ENCODE results near the gene SELENBP1.
"Not testable (repeated sequence)": the region's sequence is repeated elsewhere in the genome, so short reads cannot be mapped to it uniquely, and the experiment has no call there.

SELENBP1 gene

GRCh38 chr1:151368393-151369301 is 3.9 kb downstream of the SELENBP1 start:
- H3K27ac Mint-ChIP-seq = no peak overlapping the region
- no peak for DNase-seq
- peaks cover 9% of the 10 kb centered on the region for H3K27me3 Mint-ChIP-seq
- H3K4me1 Mint-ChIP-seq = no peaks in the 10 kb centered on the region
- H3K4me3 Mint-ChIP-seq = no peak overlapping the region
- CTCF ChIA-PET = interaction anchor here (0.6 to 1.1 kb wide), 2 partner anchors 11 to 28 kb away, joined by 3 to 4 read pairs; no protein-coding TSS in a partner anchor
- H3K9me3 Mint-ChIP-seq = no peaks in the 10 kb centered on the region
- H3K36me3 Mint-ChIP-seq = no peaks in the 10 kb centered on the region

GRCh38 chr1:151367658-151368392 is 4.7 kb downstream of the SELENBP1 start:
- peaks cover 7% of the 10 kb centered on the region for H3K9me3 Mint-ChIP-seq
- CTCF ChIA-PET = interaction anchor here (0.6 kb wide), 1 partner anchor 12 kb away, joined by 4 read pairs; no protein-coding TSS in a partner anchor

GRCh38 chr1:151364996-151365395 is 7.5 kb downstream of the SELENBP1 start:
- peaks cover 5% of the 10 kb centered on the region for H3K27me3 Mint-ChIP-seq
- no peaks in the 10 kb centered on the region for H3K4me1 Mint-ChIP-seq
- CTCF ChIA-PET = interaction anchor here (0.6 kb wide), 1 partner anchor 74 kb away, joined by 3 read pairs; no protein-coding TSS in a partner anchor
- no peak overlapping the region for H3K27ac Mint-ChIP-seq
- H3K36me3 Mint-ChIP-seq = no peaks in the 10 kb centered on the region
- DNase-seq = no peak
- no peak overlapping the region for H3K4me3 Mint-ChIP-seq
- peaks cover 18% of the 10 kb centered on the region for H3K9me3 Mint-ChIP-seq

More at GRCh38 chr1:151367658-151368392, 4.7 kb downstream of the SELENBP1 start:
- no peak overlapping the region for H3K4me3 Mint-ChIP-seq
- H3K4me1 Mint-ChIP-seq = no peaks in the 10 kb centered on the region
- DNase-seq = no peak
- no peaks in the 10 kb centered on the region for H3K36me3 Mint-ChIP-seq
- peaks cover 9% of the 10 kb centered on the region for H3K27me3 Mint-ChIP-seq
- H3K27ac Mint-ChIP-seq = no peak overlapping the region

- Mint-ChIP-seq H3K27me3 (no peaks in the 10 kb centered on the region), H3K4me1 (no peaks in the 10 kb centered on the region), H3K27ac (no peak overlapping the region), H3K4me3 (no peak overlapping the region), H3K9me3 (peaks cover 18% of the 10 kb centered on the region), H3K36me3 (no peaks in the 10 kb centered on the region)
- no peak for DNase-seq
- CTCF ChIA-PET = no interaction called here
These were observed 10.0 kb downstream of the SELENBP1 start for GRCh38 chr1:151362308-151363155.

GRCh38 chr1:151361883-151362282 is 10.6 kb downstream of the SELENBP1 start:
- no peak overlapping the region for H3K27ac Mint-ChIP-seq
- H3K27me3 Mint-ChIP-seq = peaks cover under 1% of the 10 kb centered on the region
- no peaks in the 10 kb centered on the region for H3K36me3 Mint-ChIP-seq
- no peak for DNase-seq
- H3K4me3 Mint-ChIP-seq = no peak overlapping the region
- H3K9me3 Mint-ChIP-seq = peaks cover 18% of the 10 kb centered on the region
- CTCF ChIA-PET = no interaction called here
- no peaks in the 10 kb centered on the region for H3K4me1 Mint-ChIP-seq

- H3K36me3 Mint-ChIP-seq = peaks cover 6% of the 10 kb centered on the region
- H3K27ac Mint-ChIP-seq = no peak overlapping the region
- H3K27me3 Mint-ChIP-seq = peaks cover 13% of the 10 kb centered on the region
- no peak for DNase-seq
- peaks cover 12% of the 10 kb centered on the region for H3K9me3 Mint-ChIP-seq
- CTCF ChIA-PET = no interaction called here
- H3K4me1 Mint-ChIP-seq = no peaks in the 10 kb centered on the region
- H3K4me3 Mint-ChIP-seq = no peak overlapping the region
These were observed 15.8 kb downstream of the SELENBP1 start for GRCh38 chr1:151356696-151357095.

- peaks cover 13% of the 10 kb centered on the region for H3K27me3 Mint-ChIP-seq
- peaks cover 10% of the 10 kb centered on the region for H3K9me3 Mint-ChIP-seq
- H3K36me3 Mint-ChIP-seq = peaks cover 6% of the 10 kb centered on the region
- CTCF ChIA-PET = no interaction called here
- H3K27ac Mint-ChIP-seq = no peak overlapping the region
- no peak overlapping the region for H3K4me3 Mint-ChIP-seq
- peaks cover 11% of the 10 kb centered on the region for H3K4me1 Mint-ChIP-seq
- DNase-seq = no peak
These were observed 20.3 kb downstream of the SELENBP1 start for GRCh38 chr1:151352021-151352718.

- H3K9me3 Mint-ChIP-seq, H3K27ac Mint-ChIP-seq, H3K4me3 Mint-ChIP-seq, DNase-seq, H3K27me3 Mint-ChIP-seq: not testable (repeated sequence)
- CTCF ChIA-PET = interaction anchor here (0.6 to 1.8 kb wide), 3 partner anchors 10 to 492 kb away, joined by 3 to 4 read pairs (median 4); no protein-coding TSS in a partner anchor
- peaks cover 28% of the 10 kb centered on the region for H3K4me1 Mint-ChIP-seq
- H3K36me3 Mint-ChIP-seq = peaks cover 13% of the 10 kb centered on the region
These were observed 22.2 kb downstream of the SELENBP1 start for GRCh38 chr1:151350323-151350722.

GRCh38 chr1:151347523-151348246 is 24.8 kb downstream of the SELENBP1 start:
- peak overlapping the region; percentile 87 for H3K4me3 Mint-ChIP-seq
- peaks cover 10% of the 10 kb centered on the region for H3K9me3 Mint-ChIP-seq
- CTCF ChIA-PET = no interaction called here
- peaks cover 35% of the 10 kb centered on the region for H3K36me3 Mint-ChIP-seq
- peak overlapping the region; percentile 95 for H3K27ac Mint-ChIP-seq
- no peak for DNase-seq
- H3K4me1 Mint-ChIP-seq = peaks cover 33% of the 10 kb centered on the region
- H3K27me3 Mint-ChIP-seq = no peaks in the 10 kb centered on the region

- Mint-ChIP-seq H3K27ac (peak within 1 kb of the TSS; percentile 95), H3K9me3 (peaks cover 5% of the 10 kb centered on the region), H3K27me3 (no peaks in the 10 kb centered on the region), H3K4me1 (peaks cover 33% of the 10 kb centered on the region), H3K4me3 (peak within 1 kb of the TSS; percentile 87), H3K36me3 (peaks cover 35% of the 10 kb centered on the region)
- peak; percentile 97 for DNase-seq
- CTCF ChIA-PET = no interaction called here
These were observed 25.6 kb downstream of the SELENBP1 start, which contains the start of gene RFX5 for GRCh38 chr1:151346769-151347522. Gene RFX5, minus strand, starts transcription at chr1:151347252. Its CDS starts 932 bp downstream, at chr1:151346320.

- Mint-ChIP-seq H3K27me3 (no peaks in the 10 kb centered on the region), H3K4me1 (peaks cover 33% of the 10 kb centered on the region)
These were observed 26.3 kb downstream of the SELENBP1 start for GRCh38 chr1:151346082-151346768.

GRCh38 chr1:151344291-151344690 is 28.2 kb downstream of the SELENBP1 start:
- H3K9me3 Mint-ChIP-seq = no peaks in the 10 kb centered on the region
- CTCF ChIA-PET = interaction anchor here (1.7 to 2.5 kb wide), 2 partner anchors 44 to 149 kb away, joined by 3 to 14 read pairs; no protein-coding TSS in a partner anchor
- peaks cover 34% of the 10 kb centered on the region for H3K36me3 Mint-ChIP-seq
- no peak overlapping the region for H3K4me3 Mint-ChIP-seq
- no peaks in the 10 kb centered on the region for H3K27me3 Mint-ChIP-seq
- DNase-seq = no peak
- H3K4me1 Mint-ChIP-seq = peaks cover 41% of the 10 kb centered on the region
- peak overlapping the region; percentile 47 for H3K27ac Mint-ChIP-seq

More at GRCh38 chr1:151346082-151346768, 26.3 kb downstream of the SELENBP1 start:
- no peak for DNase-seq
- Mint-ChIP-seq H3K36me3 (peaks cover 32% of the 10 kb centered on the region), H3K4me3 (peak overlapping the region; percentile 87), H3K9me3 (peaks cover 2% of the 10 kb centered on the region), H3K27ac (peak overlapping the region; percentile 95)
- CTCF ChIA-PET = interaction anchor here (2.5 kb wide), 1 partner anchor 46 kb away, joined by 14 read pairs; no protein-coding TSS in a partner anchor
